Panc1 (cell line): ENCODE measurements around the gene ZDHHC13. TPM values are rescaled to one million over a fixed set of nuclear protein-coding genes. Genes with fewer than 3 reads are reported as not detected.

Experiments used
- ATAC-seq: fragments of 200-7000 bp; cut with Tn5 transposase; 2 replicates; pipeline ENCODE4 v1.9.1; 2020; ENCODE audit warnings: mild to moderate bottlenecking, moderate library complexity
- BruUV-seq: library from RNA; stranded (reverse); fragments of 400-500 nt; replicated peaks from 2 replicates; lab custom pipeline; 2021; lab: Mats Ljungman, UMichigan
- CTCF ChIA-PET: fragments of 300-600 bp; sonication (Branson Sonifier 250); formaldehyde crosslinking; loops from one replicate; lab custom pipeline; 2022; ENCODE audit warnings: antibody characterized with exemption; lab: Charles Lee
- POLR2A ChIA-PET: fragments of 300-600 bp; sonication (Branson Sonifier 250); formaldehyde crosslinking; loops from one replicate; lab custom pipeline; 2022; ENCODE audit warnings: antibody characterized with exemption; lab: Charles Lee
- DNase-seq: peaks from one replicate; pipeline ENCODE4 v3.0.0-alpha.2; 2010; ENCODE audit warnings: low read depth, low spot score
- H3K27ac ChIP-seq: 2 replicates; pipeline ENCODE4 v1.5.1; 2011; ENCODE audit warnings: mild to moderate bottlenecking, low read length, inconsistent platforms
- H3K27me3 ChIP-seq: fragments of 200-500 bp; sonication (Bioruptor generic); 2 replicates; pipeline ENCODE4 v1.6.0; 2014; ENCODE audit warnings: low read length, inconsistent platforms; ENCODE audit not compliant: control insufficient read depth, insufficient read depth
- H3K36me3 ChIP-seq: fragments of 200-500 bp; sonication (Bioruptor generic); 2 replicates; pipeline ENCODE4 v1.5.1; 2014; ENCODE audit warnings: inconsistent platforms, mild to moderate bottlenecking, low read length, moderate library complexity; ENCODE audit not compliant: control insufficient read depth, insufficient read depth
- H3K4me1 ChIP-seq: 2 replicates; pipeline ENCODE4 v1.5.1; 2011; ENCODE audit warnings: inconsistent platforms, mild to moderate bottlenecking, low read length, moderate library complexity; ENCODE audit not compliant: control insufficient read depth, insufficient read depth
- H3K4me3 ChIP-seq, 2 experiments: 2 replicates each; pipeline ENCODE4 v1.5.1; 2011 to 2012; ENCODE audit warnings: low read depth in 2 of 2, low read length in 2 of 2, mild to moderate bottlenecking in 2 of 2, inconsistent platforms in 1 of 2, moderate library complexity in 1 of 2
- H3K9me3 ChIP-seq: fragments of 200-500 bp; sonication (Bioruptor generic); 2 replicates; pipeline ENCODE4 v1.5.1; 2014; ENCODE audit warnings: low read depth, mild to moderate bottlenecking, inconsistent platforms, low read length, moderate library complexity; ENCODE audit not compliant: control insufficient read depth, insufficient read depth
- POLR2AphosphoS5 ChIP-seq: IDR thresholded peaks from 2 replicates; pipeline ENCODE4 v1.6.1; 2012; ENCODE audit warnings: mild to moderate bottlenecking, low read depth, low read length, moderate library complexity
- SIN3A ChIP-seq: IDR thresholded peaks from 2 replicates; pipeline ENCODE4 v1.6.1; 2012; ENCODE audit warnings: low read depth, mild to moderate bottlenecking, low read length, moderate library complexity, borderline replicate concordance; ENCODE audit not compliant: insufficient read depth
- TCF7L2 ChIP-seq: IDR thresholded peaks from 2 replicates; pipeline ENCODE4 v1.6.1; 2011; ENCODE audit warnings: mild to moderate bottlenecking, low read depth, low read length, inconsistent platforms
- in situ Hi-C: cut with HindIII; loops from 2 replicates; pipeline ENCODE4 v1.10.0; 2016; ENCODE audit warnings: low sequenced_read_pairs, low pct_unique_long_range_greater_than_20kb
- intact Hi-C: fragments of 100-400 bp; cut with micrococcal nuclease; formaldehyde crosslinking; loops from one replicate; pipeline ENCODE4 v1.10.0; 2022; ENCODE audit not compliant: unreplicated experiment
- total RNA-seq: library from RNA; stranded (reverse); gene quantifications from one replicate; pipeline ENCODE4 v1.2.1, GENCODE V29; 2021; ENCODE audit not compliant: unreplicated experiment
- TF ChIP-seq, protein P1 (sequence below), 2 experiments: IDR thresholded peaks; 2 replicates each; pipeline ENCODE4 v1.6.1; 2011 to 2012; ENCODE audit warnings: low read depth in 2 of 2, control low read depth in 1 of 2, low read length in 1 of 2, mild to moderate bottlenecking in 1 of 2, moderate library complexity in 1 of 2; ENCODE audit not compliant: insufficient read depth in 1 of 2
- TF ChIP-seq, protein P2 (sequence below): fragments of 450-650 bp; IDR thresholded peaks from 2 replicates; pipeline ENCODE4 v1.5.1; 2017; ENCODE audit warnings: mild to moderate bottlenecking

The ZDHHC13 gene
- total RNA-seq, 1 experiment from 2014 or later: 24.3 TPM

DNA sequence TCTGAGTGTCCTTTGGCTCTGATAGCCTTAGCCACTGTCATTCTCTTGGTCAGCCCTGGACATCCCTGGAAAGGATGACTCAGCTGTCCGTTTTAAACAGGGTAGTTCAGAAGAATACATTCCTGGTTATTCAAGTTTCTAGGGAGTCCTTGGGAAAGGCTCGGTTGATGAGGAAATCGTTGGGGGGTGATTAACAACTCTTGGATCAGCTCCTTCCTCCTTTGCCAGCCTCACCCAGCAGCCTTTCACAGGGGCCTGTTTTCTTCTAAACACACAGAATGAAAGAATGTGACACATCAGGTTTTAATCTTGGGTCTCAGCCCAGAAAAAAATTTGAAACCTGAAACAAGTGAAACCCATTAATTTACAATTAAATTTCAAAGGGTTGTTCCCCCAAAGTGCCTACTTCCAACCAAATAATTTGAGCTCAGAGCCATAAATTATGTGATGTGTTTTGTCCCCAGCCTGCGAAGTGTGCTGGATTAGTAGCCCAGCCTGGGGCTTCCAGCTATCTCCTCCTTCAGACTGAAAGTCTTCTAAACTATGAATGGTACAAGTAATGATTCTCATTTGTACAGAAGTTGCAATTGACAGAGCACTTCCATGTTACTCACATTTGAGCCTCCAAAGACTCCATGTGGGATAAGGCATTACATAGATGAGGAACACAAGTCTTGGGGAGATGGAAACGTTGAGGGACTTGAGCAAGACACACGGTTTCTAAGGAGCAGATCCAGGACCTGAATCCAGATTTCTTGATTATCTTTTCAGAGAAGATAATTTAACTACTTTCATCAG is 37.1 kb upstream of the ZDHHC13 start:
- POLR2A ChIA-PET: no interaction called here
- ATAC-seq (no peak), DNase-seq (no peak)
- BruUV-seq: no TSS peak
- Histone ChIP-seq H3K36me3 (no peaks in the 10 kb centered on the region), H3K4me3 (no peak overlapping the region), H3K4me1 (no peaks in the 10 kb centered on the region; the same call in 1 of the 2 replicates), H3K9me3 (no peaks in the 10 kb centered on the region), H3K27me3 (peaks cover 8% of the 10 kb centered on the region; the same call in 1 of the 2 replicates), H3K27ac (no peak overlapping the region)
- intact Hi-C loops (loop anchor here (5.0 kb wide), 1 partner anchor 37 kb away; the partner anchor contains the start of gene ZDHHC13), in situ Hi-C loops (no loop called here)
- CTCF ChIA-PET: interaction anchor here (1.6 kb wide), 1 partner anchor 9 kb away, joined by 5 read pairs; no protein-coding TSS in a partner anchor
- TF ChIP-seq POLR2AphosphoS5 (no peak), SIN3A (no peak), TCF7L2 (no peak)
- TF ChIP-seq, protein P1, sequence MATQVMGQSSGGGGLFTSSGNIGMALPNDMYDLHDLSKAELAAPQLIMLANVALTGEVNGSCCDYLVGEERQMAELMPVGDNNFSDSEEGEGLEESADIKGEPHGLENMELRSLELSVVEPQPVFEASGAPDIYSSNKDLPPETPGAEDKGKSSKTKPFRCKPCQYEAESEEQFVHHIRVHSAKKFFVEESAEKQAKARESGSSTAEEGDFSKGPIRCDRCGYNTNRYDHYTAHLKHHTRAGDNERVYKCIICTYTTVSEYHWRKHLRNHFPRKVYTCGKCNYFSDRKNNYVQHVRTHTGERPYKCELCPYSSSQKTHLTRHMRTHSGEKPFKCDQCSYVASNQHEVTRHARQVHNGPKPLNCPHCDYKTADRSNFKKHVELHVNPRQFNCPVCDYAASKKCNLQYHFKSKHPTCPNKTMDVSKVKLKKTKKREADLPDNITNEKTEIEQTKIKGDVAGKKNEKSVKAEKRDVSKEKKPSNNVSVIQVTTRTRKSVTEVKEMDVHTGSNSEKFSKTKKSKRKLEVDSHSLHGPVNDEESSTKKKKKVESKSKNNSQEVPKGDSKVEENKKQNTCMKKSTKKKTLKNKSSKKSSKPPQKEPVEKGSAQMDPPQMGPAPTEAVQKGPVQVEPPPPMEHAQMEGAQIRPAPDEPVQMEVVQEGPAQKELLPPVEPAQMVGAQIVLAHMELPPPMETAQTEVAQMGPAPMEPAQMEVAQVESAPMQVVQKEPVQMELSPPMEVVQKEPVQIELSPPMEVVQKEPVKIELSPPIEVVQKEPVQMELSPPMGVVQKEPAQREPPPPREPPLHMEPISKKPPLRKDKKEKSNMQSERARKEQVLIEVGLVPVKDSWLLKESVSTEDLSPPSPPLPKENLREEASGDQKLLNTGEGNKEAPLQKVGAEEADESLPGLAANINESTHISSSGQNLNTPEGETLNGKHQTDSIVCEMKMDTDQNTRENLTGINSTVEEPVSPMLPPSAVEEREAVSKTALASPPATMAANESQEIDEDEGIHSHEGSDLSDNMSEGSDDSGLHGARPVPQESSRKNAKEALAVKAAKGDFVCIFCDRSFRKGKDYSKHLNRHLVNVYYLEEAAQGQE (IDR thresholded peaks at IDR 0.05; ENCODE audit: insufficient read depth in 1 of 2, low read depth in 2 of 2, low read length in 1 of 2): no peak
- TF ChIP-seq, protein P2, sequence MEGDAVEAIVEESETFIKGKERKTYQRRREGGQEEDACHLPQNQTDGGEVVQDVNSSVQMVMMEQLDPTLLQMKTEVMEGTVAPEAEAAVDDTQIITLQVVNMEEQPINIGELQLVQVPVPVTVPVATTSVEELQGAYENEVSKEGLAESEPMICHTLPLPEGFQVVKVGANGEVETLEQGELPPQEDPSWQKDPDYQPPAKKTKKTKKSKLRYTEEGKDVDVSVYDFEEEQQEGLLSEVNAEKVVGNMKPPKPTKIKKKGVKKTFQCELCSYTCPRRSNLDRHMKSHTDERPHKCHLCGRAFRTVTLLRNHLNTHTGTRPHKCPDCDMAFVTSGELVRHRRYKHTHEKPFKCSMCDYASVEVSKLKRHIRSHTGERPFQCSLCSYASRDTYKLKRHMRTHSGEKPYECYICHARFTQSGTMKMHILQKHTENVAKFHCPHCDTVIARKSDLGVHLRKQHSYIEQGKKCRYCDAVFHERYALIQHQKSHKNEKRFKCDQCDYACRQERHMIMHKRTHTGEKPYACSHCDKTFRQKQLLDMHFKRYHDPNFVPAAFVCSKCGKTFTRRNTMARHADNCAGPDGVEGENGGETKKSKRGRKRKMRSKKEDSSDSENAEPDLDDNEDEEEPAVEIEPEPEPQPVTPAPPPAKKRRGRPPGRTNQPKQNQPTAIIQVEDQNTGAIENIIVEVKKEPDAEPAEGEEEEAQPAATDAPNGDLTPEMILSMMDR: no peak

DNA sequence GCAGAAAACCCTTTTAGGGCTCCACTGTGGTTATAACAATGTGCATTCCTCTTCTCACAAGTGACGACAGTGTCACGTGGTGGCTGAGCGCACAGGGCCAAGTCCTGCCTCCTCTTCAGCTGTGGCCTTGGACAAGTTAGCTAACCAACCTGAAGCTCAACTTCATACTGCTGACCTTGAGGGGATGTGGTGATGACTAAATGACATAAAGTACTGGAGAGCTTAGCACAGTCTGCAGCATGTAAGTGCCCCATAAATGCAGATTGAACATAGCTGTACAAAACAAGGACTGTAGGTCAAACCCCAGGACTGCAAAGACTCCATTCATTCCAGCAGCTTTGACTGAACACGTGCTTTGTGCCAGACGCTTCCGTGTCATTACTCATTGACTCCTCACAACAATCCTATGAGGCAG is 36.4 kb upstream of the ZDHHC13 start:
- H3K36me3 ChIP-seq: no peaks in the 10 kb centered on the region
- H3K4me3 ChIP-seq: no peak overlapping the region
- intact Hi-C loops (no loop called here), in situ Hi-C loops (no loop called here)
- no peak overlapping the region for H3K27ac ChIP-seq
- H3K4me1 ChIP-seq: no peaks in the 10 kb centered on the region; the same call in 1 of the 2 replicates
- peaks cover 8% of the 10 kb centered on the region; the same call in 1 of the 2 replicates for H3K27me3 ChIP-seq
- DNase-seq (no peak), ATAC-seq (no peak)
- ChIA-PET POLR2A (no interaction called here), CTCF (interaction anchor here (1.6 kb wide), 1 partner anchor 10 kb away, joined by 5 read pairs; no protein-coding TSS in a partner anchor)
- TF ChIP-seq SIN3A: no peak
- TF ChIP-seq, protein P1 (IDR thresholded peaks at IDR 0.05; ENCODE audit: insufficient read depth in 1 of 2, low read depth in 2 of 2, low read length in 1 of 2): no peak
- TF ChIP-seq TCF7L2: no peak
- TF ChIP-seq, protein P2: no peak
- TF ChIP-seq POLR2AphosphoS5: no peak
- BruUV-seq: no TSS peak
- H3K9me3 ChIP-seq: no peaks in the 10 kb centered on the region
